Stimulated activated CD4-positive, alpha-beta T cell treated with anti-CD3 and anti-CD28 coated beads, Interleukin-2, amount 100 ng/mL, for 48 hours (primary cell): ENCODE measurements around the gene PRKAB1.
A peak's percentile ranks its signal among the peaks of the same experiment; 100 is the strongest.
"Not testable (repeated sequence)": the region's sequence is repeated elsewhere in the genome, so short reads cannot be mapped to it uniquely, and the experiment has no call there.

Experiments used
- DNase-seq, 2 donors: peaks; one replicate each; pipeline ENCODE4 v3.0.0-alpha.2; 2020

Gene PRKAB1, protein sequence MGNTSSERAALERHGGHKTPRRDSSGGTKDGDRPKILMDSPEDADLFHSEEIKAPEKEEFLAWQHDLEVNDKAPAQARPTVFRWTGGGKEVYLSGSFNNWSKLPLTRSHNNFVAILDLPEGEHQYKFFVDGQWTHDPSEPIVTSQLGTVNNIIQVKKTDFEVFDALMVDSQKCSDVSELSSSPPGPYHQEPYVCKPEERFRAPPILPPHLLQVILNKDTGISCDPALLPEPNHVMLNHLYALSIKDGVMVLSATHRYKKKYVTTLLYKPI

DNA sequence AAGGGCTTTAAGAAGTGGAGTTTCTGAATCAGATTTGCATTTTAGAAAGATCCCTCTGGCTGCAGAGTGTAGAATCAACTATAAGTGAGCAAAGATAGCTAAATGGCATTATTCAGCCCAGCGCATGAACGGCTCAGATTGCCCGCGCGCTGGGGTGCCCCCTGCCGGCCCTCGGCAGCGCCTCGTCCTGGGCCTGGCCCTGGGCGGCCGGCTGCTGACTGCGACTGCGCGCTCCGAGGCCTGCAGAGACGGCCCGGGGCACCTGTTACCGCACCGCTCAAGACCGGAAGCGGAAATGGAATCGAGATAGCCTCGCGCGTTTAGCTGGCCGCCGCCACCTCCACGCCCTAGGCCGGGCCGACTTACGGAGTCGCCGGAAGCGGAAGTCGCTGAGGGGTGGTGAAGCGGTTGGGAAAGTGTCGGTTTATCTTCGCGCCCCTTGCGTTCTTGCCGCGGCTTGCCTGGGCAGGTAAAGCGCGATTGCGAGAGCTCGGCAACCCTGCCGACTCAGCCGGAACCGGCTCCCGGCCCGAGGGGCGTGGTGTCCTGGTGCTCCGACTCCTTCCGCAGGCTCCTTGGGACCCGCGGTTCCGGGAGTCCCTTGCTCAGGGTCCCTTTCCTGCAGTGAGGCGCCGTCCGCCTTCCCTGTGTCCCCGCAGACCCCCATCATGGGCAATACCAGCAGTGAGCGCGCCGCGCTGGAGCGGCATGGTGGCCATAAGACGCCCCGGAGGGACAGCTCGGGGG, at the start of gene PRKAB1:
Gene PRKAB1, plus strand, starts transcription at position 557 of the 747 bp plus-strand sequence. Its CDS starts 112 bp downstream, at position 669.
- DNase-seq = peak; percentile 92 to 93

DNA sequence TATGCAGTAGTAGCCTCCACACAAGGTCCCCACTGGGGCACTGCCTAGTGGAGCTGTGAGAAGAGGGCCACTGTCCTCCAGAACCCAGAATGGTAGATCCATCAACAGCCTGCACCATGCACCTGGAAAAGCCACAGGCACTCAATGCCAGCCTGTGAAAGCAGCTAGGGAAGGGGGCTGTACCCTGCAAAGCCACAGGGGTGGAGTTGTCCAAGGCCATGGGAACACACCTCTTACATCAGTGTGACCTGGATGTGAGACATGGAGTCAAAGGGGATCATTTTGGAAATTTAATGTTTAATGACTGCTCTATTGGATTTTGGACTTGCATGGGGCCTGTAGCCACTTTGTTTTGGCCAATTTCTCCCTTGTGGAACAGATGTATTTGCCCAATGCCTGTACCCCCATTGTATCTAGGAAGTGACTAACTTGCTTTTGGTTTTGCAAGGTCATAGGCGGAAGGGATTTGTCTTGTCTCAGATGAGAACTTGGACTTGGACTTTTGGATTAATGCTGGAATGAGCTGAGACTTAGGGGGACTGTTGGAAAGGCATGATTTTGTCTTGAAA, 49.5 kb upstream of the PRKAB1 start:
- DNase-seq = not testable (repeated sequence)

DNA sequence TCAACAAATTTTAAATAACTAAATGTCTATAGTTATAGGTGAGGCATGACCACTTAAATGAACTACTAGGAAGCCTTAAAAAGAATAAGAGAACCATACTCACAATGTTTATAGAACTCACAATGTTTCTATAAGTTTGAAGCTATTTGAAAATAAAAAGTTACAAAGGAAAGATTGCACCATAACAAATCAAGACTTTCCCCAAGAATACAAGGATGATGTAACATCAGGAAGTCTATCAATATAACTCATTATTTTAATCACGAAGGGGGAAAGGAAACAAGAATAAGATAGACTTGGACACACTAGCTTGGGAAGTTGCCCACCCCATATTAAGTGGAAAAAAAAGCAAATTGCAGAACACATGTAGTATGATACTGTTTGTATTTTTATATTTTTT, 47.4 kb upstream of the PRKAB1 start:
- DNase-seq = no peak

DNA sequence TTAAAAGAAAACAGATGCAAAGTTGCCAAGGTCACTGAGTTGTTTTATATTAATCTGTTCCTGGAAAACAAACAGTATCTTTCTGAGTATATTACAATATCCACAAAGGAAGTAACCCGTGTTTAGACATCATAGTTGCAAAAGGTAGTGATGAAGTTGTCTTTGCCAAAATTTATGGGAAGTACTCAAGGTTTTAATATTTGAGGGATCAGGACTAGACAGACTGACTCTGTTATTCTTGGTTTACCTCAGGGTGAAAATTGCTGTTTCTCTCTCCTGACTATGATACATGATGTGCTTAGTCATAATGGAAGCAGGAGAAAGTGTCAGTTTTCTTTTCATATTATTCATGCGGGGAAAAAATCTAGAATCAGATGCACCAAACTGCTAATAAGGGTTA, 46.1 kb upstream of the PRKAB1 start:
- no peak for DNase-seq

DNA sequence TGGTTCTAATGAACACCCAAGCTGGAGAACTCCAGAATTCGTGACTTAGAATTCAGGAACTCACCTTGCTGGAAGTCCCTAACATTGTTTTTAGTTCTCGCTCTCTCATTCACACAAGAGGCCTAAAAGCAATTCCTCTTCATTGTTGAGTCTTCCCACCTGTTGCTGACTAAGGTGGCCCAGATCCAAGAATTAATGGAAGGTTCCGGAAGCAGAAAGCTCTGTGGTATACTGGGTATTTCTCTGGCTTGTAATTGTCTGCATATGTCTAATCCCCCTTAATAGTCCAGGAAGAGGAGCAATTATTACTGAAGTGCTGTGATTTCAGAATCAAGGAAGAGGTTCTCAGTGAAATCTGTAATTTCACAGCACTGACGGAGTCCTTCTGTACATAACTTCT, 43.0 kb upstream of the PRKAB1 start:
- DNase-seq = no peak

DNA sequence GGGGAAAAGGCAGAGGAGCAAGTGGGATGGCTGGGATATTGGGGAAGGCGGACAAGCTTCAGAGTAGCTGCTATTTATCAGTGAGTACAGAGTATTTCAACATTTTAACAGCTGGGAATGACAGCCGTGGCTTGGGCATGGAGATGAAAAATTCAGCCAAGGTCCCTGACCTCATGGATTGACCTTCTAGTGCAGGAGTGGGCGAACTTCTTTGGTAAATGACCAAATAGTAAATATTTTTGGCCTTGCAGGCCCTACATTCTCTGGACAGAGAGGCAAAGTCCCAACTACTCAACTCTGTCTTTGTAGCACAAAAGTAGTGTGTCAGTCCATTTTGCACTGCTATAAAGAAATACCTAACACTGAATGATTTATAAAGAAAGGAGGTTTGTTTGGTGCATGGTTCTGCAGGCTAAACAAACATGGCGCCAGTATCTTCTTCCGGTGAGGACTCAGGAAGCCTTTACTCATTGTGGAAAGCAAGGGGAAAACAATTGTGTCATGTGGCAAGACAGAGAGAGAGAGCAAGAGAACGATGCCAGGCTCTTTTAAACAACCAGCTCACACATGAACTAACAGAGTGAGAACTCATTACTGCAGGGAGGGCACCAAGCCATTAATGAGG, 40.8 kb upstream of the PRKAB1 start:
- no peak for DNase-seq

DNA sequence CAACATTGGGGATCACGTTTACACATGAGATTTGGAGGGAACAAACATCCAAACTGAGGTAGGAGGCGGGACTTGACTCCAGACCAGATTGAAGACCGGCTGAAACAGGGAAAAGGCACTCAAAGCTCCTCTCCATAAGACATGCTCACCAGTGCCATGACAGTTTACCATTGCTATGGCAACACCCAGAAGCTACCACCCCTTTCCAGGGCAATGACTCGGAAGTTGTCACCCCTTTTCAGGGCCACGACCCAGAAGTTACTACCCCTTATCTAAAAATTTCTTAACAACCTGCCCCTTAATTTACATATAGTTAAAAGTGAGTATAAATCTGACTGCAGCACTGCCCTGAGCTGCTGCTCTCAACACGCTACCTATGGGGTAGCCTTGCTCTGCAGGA, 40.2 kb upstream of the PRKAB1 start:
- DNase-seq = no peak

DNA sequence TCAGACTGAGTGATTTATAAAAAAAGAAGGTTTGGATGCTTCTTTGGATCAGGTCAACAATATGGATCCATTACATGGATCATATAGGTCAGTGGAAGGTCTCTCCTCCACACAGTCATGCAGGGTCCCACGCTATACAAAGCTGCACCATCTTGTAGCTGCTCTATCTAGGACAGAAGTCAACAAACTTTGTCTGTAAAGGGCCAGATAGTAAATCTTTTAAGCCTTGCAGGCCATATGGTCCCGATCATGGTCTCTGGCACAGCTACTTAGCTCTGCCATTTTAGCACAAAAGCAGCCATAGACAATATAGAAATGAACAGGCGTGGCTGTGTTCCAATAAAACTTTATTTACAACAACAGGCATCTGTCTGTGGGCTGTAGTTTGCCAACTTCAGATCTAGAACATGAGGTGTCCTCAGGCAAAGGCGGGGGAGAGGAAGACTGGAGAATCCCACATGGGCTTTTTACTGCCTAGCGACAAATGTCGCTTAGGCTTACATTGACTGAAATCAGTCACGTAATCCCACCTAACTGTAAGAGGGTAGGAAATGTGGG, 37.6 kb upstream of the PRKAB1 start:
- DNase-seq = no peak

DNA sequence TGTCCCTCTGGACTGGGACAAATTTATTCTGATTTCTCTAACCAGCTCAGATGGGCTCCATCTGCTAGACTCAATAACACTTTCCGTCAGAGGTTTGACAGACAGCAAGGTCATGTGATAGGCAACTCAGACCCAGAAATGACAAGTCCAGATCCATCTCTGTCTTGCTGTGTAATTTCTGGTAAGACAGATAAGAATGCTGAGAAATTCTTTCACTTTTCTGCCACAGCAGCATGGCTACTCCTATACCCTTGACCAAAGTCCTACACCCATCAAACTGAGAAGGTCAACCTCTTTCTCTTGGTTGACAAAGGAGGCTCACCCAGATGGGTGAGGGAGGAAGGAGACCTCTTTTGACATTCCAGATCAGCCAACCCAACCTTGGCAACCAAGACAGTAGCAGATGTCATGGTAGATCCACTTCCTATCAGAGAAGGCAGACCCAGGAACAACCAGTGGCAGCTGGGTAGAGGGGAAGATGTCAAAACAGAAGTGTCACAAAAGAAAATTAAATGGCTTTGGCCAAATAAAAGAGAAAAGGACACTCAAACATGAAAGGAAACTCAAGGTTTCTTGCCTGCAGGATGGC, 36.9 kb upstream of the PRKAB1 start:
- DNase-seq = no peak

DNA sequence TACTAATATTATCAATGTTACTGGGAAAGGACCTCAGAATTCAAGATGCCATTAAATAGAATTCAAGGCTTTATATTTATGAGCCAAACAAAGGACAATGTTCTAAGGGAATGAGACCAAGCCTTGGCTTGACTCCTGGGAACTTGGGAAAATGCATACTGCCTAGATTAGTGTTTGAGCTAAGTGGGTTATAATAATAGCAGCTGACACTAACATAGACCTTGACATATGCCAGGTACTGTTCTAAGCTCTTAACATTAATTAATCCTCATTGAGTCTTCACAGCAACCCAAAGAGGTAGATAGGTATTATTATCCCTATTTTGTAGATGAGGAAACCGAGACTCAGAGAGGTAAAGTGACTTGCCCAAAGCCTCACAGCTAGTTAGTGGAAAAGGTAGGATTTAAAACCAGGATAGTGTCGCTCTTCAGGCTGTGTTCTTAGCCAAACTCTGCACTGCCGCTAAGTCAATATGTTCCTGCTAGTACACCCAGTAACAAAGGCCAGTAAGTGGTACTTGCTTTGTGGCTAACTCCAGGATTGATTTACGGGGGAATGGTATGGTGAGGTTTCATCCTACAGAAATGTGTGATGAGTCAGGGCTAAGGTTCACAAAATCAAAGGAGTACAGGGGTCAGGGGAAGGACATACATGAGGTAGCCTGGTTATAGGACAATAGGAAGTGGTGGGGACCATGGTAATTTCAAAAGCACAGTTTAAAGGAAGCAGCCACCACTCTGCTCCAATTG, 35.8 kb upstream of the PRKAB1 start:
- DNase-seq = no peak

DNA sequence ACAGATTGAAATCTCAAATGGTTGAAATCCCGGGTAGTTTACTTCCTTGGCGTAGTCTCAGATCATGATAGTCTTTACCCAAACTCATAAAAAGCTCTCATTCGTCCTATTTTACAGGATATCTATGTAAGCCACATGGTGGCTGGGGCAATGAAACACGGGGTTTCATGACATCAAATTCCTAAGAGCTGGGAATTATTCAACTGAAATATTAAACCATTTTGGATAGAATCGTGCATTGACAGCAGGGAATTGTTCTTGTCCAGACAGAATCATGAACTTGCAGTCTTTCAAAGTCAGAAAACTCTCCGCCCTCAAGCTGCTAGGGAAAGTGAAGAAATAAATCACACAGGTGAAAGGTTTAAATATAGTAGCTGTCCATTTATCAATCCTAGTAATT, 33.2 kb upstream of the PRKAB1 start:
- DNase-seq = no peak

DNA sequence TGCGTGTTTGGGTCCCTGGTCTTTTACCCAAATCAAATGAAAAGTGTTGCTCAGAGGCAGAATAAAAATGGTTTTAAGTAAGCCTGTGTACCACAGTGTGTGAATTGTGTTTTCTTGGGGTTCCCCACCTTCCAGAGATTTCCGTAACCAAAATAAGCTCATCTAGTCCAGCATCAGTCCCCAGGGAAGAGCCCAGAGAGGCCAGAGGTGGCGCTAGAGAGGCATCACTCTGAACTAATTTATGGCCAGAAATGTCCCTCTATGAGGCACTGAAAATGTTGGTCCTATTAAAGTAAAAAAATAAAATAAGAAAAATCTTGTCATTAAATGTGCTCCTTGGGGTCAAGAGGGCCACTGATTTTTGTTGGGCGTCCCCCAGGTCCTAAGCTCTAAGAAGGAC, 24.9 kb upstream of the PRKAB1 start:
- DNase-seq = no peak

DNA sequence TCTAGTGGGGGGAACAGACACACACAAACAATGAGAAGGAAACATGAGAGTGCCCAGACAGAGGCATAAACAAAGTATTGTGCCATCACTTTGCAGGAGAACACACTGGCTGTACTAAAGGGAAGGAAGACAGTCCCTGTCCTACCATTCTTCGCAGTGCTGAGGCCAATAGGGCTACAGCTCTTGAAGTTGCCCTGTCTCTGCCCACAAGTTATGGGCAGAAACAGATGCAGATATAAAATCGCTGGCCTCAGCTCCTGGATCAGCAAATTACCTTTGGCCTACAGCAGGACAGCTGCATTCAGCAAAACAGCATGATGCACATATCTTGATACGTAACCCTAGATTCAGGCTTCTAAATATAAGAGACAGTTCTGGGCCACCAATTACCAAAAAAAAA, 23.0 kb upstream of the PRKAB1 start:
- DNase-seq = no peak

DNA sequence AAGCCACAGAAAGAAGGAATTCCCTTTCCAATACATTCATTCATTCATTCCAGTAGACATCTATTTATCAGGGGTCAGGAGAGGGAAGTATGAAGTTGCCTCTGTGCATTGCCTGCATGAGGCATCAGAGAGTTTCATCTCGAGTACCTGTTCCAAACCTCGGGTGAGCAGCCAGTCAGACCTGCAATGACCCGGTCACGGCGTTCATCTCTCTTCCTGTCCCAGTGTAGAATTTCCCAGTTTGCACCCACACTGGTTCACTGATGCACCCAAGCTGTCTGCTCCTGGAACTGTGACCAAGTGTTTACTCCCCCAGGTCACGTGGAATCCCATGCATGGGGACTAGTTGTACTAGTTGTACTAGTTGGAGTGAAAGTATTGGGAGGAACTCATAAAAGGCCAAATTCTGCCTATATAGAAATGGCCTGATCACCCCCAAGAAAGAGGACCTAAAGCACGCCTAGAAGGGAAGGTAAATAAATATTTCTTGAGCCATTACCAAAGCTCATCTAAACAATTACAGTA, 22.3 kb upstream of the PRKAB1 start:
- DNase-seq = no peak

DNA sequence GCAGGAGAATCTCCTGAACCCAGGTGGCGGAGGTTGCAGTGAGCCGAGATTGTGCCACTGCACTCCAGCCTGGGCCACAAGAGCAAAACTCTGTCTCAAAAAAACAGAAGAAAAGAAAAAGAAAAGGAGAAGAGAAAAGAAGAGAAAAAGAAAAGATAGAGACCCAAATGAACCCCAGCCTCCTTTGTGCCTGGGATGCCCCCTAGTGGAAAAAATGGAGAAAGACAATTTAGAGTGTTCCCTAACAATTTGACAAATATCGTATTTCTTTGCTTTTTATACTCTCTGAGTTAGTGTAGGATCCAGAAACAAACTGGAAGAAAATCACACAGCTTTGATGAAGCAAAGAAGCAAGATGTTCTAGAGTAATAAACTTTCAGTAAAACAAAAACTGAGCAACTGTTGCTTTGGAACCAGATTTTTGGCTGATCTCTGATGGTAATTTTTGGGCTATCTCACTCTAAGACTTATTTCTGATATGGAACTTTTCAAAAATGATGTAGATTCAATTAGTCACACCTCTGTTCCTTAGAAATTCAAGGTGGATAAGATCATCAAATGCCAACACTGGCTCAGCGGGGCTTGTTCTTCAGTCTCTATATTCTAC, 18.6 kb upstream of the PRKAB1 start:
- no peak for DNase-seq

DNA sequence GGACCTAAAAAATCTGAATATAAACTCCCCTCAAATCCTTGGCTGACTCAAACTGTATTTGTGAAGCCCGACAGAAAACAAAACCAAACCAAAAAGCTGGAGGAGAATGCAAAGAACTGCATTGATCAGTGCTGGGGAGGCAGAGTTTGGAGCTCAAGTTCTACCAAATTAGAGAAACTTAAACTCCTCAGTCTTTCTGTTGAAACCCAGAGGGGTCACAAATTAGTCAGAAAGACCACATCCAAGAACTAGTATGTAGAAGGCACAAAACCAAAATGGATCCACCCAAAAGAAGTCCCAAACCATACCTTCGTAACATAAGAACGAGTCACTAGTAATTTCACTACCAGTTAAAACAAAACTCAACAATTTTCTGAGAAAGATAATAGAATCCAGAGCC, 15.3 kb upstream of the PRKAB1 start:
- DNase-seq = no peak

DNA sequence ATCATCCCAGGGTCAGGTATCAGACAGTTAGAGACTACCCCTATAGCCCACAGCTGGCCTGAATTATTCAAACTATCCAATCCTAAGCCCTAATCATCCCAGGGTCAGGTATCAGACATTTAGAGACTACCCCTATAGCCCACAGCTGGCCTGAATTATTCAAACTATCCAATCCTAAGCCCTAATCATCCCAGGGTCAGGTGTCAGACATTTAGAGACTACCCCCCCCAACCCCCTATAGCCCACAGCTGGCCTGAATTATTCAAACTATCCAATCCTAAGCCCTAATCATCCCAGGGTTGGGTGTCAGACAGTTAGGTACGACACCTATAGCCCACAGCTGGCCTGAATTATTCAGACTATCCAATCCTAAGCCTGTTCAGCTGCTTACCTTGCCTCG, 10.9 kb upstream of the PRKAB1 start:
- DNase-seq = not testable (repeated sequence)

DNA sequence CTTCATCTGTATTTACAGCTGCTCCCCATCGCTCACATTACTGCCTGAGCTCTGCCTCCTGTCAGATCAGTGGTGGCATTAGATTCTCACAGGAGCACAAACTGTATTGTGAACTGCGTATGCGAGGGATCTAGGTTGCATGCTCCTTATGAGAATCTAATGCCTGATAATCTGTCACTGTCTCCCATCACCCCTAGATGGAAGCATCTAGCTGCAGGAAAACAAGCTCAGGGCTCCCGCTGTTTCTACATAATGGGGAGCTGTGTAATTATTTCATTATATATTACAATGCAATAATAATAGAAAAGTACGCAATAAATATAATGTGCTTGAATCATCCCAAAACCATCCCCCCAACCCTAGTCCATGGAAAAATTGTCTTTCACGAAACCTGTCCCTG, 9.8 kb upstream of the PRKAB1 start:
- not testable (repeated sequence) for DNase-seq

DNA sequence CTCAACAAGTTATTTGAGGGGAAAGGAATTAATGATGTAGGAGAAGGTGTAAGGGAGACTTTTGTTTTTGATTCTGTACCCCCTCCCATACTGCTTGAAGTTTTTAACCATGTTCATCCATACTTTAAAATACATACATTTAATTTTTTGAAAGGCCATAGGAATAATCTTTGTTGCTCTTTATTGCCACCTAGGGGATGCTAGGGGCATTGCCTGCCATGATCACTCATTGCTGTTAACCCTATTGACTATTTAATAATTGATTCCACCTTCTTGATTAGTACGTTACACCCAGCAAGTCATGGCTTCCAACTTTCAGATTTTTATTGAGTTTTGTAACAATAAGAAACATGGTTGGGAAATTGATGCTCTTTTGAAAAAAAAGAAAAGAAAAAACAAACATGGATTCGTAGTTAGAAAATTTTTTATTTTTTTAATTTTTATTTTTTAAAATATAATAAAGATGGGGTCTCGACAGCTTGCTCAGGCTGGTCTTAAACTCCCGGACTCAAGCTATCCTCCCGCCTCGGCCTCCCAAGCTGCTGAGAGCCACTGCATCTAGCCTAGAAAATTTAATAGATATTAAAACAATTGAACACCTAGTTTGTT, 8.5 kb upstream of the PRKAB1 start:
- DNase-seq = peak; percentile 24 to 39

DNA sequence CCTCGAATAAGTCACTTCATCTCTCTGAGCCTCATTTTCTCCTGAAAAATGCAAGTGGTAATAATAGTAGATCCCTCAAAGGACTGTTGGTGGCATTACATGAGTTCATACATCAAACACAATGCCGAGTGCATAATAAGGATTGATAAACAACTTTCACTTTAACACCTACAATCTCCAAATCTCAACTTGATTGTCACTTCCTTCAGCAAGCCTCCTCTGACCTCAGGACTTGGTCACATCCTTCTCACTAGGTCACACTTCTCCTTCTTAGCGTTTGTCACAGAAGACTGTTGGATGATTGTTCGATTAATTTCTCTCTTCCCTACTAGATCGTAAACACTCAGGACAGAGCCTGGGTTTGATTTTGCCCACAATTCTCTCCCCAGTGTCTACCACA, 7.9 kb upstream of the PRKAB1 start:
- DNase-seq = no peak

DNA sequence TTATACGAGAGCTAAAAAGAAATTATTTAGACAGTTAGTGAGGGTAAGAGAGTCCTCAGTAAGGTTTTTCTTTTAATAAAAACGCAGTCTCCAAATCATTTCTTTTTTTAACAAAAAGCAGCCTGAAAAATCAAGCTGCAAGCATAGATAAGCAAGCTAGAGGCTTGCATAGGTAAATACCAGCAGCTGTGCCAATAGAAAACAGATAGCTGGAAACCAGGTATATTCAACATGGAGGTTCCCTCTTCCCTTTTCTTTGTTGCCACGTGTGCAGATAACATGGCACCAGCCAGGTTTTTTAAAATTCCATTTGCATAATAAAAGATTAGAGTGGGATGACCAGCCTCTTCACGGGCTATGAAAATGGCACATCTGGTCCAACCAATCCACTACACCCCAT, 6.1 kb upstream of the PRKAB1 start:
- DNase-seq = no peak
